HG02642 (cell line): ENCODE results near the gene HLA-F.

Experiments
- ATAC-seq: cut with Tn5 transposase; IDR thresholded peaks from one replicate; pipeline ENCODE4 v1.9.1; 2021; ENCODE audit warnings: mild to moderate bottlenecking; ENCODE audit not compliant: unreplicated experiment, poor library complexity

Gene HLA-F

GRCh38 chr6:29742127-29742526 lies 18.9 kb downstream of the HLA-F start:
- ATAC-seq: no peak

GRCh38 chr6:29743025-29743424 lies 19.8 kb downstream of the HLA-F start:
- ATAC-seq: no peak

GRCh38 chr6:29743568-29743967 lies 20.3 kb downstream of the HLA-F start:
- ATAC-seq: no peak

- no peak for ATAC-seq
Measured at GRCh38 chr6:29744131-29744530, 20.9 kb downstream of the HLA-F start.

DNA sequence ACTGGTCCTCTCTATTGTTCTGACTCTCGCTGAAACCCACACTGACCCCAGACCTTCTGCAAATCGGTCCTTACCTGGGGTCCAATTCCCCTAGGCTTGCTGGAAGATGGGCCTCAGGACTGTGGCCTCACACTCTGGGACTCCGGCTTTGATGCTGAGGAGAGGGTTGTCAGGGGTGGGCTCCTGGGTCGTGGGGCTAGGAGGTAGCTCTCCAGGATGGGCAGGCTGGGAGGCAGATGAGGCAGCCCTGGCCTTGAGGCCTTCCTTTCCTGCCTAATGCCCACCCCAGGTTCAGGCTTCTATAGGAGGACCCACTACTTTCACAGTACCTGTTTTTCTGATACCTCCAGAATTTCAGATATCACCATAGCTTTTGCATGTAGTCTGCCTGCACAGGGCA lies 21.4 kb downstream of the HLA-F start:
- no peak for ATAC-seq

DNA sequence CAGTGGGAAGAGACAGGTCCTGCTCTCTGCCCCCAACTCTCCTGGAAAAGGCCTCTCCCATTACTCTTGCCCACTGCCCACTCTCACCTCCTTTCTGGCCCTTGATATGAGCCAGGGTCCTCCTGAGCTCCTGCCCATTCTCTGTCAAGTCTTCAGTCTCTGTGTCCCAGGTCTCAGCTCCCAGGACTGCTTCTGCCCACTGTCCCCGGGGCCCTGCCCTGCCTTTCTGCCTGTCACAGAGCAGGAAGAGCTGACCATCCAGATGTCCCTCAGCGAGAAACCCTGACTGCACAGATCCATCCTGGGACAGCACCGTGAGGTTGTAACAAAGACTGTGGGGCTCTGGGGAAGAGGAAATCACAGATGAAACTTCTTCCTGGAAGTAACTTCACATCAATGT lies 22.2 kb downstream of the HLA-F start:
- no peak for ATAC-seq

GRCh38 chr6:29745855-29746449 lies 22.7 kb downstream of the HLA-F start:
- ATAC-seq: no peak

DNA sequence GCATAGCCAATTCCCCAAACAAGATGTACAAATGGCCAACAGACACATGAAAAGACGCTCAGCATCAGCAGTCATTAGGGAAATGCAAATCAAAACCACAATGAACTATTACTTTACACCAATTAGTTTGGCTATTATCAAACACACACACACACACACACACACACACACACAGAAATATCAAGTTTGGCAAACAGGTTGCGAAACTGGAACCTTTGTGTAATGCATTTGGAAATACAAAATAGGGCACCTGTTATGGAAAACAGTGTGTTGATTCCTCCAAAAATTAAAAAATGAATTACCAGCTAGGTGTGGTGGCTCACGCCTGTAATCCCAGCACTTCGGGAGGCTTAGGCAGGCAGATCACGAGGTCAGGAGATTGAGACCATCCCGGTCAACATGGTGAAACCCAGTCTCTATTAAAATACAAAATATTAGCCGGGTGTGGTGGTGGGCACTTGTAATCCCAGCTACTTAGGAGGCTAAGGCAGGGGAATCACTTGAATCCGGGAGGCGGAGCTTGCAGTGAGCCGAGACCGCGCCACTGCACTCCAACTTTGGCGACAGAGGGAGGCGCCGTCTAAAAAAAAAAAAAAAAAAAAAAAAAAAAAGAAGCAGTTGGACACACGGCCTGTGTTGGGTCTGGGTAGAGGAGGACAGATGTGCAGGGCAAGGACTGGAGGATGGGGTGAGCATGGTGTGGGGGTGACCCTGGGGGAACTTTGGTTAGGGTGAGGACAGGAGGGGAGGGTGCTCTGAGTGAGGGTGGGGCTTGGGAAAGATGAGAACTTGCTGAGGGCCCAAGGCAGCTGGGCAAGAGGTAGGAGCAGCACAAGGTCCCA lies 23.8 kb downstream of the HLA-F start:
- ATAC-seq: no peak

DNA sequence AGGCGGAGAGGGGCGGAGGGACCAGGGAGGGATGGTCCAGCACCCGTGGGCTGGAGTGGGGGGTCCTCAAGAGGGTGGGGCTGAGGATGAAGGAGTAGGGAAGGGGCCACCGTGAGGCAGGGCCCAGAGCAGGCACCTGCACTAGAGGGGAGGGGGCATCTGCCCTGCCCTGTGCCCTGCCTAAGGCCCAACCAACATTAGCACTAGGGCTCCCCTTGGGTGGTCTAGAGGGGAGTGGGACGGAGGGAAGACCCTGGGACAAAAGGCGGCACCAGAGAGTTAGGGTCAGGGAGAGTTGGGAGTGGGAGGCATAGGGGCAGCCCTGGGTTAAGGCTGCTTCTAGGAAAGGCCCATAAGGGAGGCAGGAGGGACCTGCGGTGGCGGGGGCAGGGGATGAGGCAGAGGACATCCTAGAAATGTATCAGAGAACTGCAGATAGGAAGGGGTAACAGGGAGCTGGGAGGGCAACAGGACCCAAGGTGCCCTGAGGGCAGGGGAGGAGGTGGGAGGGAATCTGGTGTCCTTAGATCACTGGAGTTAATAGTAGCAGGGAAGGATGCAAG lies 24.5 kb downstream of the HLA-F start:
- ATAC-seq: no peak

DNA sequence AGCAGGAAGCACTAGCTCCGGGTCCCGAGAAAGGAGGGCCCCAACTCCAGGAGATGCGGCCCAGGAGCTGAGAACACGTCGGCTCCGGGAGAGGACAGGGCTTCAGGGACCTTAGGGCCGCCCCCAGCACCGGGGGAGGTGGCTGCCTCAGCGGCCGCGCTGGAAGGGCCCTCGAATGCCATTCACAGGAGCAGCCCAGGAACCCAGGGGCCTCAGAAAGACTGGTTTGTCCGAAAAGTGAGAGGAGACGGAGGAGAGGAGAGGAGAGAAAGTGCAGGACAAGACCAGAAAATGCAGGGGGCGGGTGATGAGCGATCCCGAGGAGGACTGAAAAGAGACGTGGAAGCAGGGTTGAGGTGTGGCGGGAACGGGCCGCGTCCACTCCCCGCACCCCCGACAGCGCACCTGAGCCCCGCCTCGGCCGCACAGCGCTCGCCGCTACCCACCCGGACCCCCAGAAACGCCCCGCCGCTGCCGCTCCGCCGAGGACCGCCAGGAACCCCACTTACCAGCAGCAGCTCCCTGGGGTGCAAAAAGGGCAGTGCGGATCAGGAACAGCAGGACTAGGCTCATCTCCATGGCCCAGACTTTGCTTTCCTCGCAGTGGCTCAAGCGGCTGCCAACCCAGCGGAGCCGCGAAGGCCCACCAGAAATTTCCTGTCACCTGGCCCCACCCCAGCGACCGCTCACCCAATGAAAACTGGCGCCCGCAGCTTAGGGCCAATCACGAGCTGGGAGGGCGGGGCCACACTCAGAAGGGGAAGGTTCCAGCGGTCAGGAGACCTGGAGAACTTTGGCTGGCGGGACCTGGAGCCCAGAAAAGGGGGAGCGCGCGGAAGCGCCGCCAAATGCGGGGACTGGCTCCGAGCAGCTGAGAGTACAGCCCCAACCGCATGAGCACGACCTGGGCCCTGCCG lies 25.4 kb downstream of the HLA-F start:
- peak; percentile 80 for ATAC-seq

GRCh38 chr6:29749308-29749662 lies 26.1 kb downstream of the HLA-F start:
- ATAC-seq: no peak

GRCh38 chr6:29749668-29750067 lies 26.4 kb downstream of the HLA-F start:
- no peak for ATAC-seq

DNA sequence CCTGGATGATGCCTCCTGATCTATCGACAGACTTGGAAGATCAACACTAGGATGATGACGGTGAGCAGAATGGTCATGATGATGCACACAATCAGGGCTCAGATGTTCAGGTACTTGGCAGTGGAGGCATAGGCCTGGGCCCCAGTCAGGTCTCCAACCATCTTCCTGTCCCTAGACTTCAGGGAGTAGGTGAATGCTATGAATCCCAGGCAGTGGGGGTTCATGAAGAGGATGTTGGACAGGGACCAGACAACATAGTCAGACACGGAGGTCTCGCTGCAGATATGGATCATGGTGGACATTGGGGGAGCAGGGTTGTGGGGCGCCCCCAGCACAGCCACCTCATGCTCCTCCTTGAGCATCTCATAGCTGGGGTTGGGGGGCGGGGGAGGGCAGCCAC lies 27.5 kb downstream of the HLA-F start:
- ATAC-seq: no peak

GRCh38 chr6:29751480-29751879 lies 28.2 kb downstream of the HLA-F start:
- ATAC-seq: no peak

DNA sequence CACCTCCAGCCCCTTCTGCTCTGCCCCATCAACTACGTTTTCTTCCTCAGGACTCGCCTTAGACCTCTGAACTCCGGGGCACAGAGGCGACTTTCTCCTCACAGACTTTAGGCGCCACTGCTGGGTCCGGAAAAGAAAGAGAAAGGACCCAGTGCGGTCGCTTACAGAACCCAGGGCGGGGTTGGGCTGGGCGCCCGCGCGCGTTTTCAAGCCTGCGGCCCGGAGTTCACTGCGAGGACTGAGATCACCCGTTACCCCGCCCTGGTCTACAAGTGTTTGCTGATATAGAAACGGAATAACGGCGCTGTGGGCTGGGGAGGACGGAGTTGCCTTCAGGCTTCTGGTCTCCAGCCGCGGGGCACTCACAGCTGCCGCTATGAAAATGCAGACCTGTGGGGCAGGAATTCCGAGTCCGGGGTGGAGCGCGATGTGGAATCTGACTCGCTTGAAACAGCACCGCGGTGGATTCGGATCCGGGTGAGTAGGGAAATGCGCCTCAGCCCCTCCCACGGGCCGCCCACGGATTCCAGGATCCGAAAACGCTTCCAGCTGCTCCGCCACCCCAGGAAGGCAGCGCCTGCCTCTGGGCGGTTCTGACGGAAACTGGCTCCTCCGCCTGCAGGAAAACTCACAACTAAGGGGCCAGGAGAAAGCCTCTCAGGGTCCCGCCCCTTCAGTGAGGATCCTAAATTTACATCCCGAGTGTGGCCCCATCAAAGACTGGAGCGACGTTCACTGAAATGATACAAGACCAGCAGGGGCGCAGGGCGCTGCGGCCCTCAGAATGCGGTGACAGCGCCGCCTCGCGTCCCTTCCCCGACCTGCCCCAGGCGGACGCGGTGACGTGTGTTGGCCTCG lies 29.4 kb downstream of the HLA-F start:
- ATAC-seq: peak; percentile 71

- no peak for ATAC-seq
Measured at GRCh38 chr6:29753309-29753644, 30.0 kb downstream of the HLA-F start.

DNA sequence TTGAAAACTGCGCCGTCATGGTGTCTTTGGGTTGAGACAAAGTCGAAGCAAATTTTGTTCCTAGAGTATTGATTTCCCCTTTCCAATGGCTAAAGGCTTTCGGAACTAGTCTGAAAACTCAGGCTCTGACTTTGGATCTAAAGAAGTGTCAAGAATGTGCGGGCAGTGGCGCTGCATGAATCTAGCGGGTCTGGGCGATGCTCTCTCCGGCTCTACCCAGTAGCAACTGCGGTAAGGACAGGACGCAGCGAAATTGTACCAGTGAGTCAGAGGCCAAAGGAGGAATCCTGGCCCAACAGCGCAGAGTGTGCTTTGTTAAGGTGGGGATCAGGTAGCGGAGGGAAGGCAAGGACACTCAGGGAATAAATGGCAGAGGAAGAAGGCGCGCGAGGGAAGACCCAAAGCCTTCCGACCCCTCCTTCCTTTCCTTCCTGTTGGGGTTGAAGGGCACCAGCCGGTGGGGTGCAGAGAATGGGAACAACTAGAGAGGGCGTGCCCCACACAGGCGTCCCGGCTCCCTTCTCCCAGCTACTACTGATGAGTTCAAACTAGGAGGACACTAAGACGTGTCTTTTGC lies 32.1 kb downstream of the HLA-F start:
- no peak for ATAC-seq

- ATAC-seq: no peak
Measured at GRCh38 chr6:29757282-29757681, 34.0 kb downstream of the HLA-F start.

- no peak for ATAC-seq
Measured at GRCh38 chr6:29757701-29758293, 34.6 kb downstream of the HLA-F start.
